HG02943 (cell line): Measurements from ENCODE around the gene COL27A1.
"Not testable (repeated sequence)": the region's sequence is repeated elsewhere in the genome, so short reads cannot be mapped to it uniquely, and the experiment has no call there.

ENCODE experiments used
- ATAC-seq: cut with Tn5 transposase; IDR thresholded peaks from one replicate; pipeline ENCODE4 v1.9.1; 2021; ENCODE audit warnings: mild to moderate bottlenecking, low read depth, moderate library complexity; ENCODE audit not compliant: unreplicated experiment

The COL27A1 gene

GRCh38 chr9:114122136-114123027 is 33.0 kb upstream of the COL27A1 start:
- no peak for ATAC-seq

- no peak for ATAC-seq
Observed at GRCh38 chr9:114123031-114123977, 32.0 kb upstream of the COL27A1 start.

GRCh38 chr9:114124138-114124537 is 31.2 kb upstream of the COL27A1 start:
- no peak for ATAC-seq

GRCh38 chr9:114124666-114125475 is 30.5 kb upstream of the COL27A1 start:
- no peak for ATAC-seq

- ATAC-seq: no peak
Observed at GRCh38 chr9:114125476-114126013, 29.8 kb upstream of the COL27A1 start.

GRCh38 chr9:114126247-114127060 is 28.9 kb upstream of the COL27A1 start:
- ATAC-seq: no peak

- not testable (repeated sequence) for ATAC-seq
Observed at GRCh38 chr9:114128759-114129158, 26.6 kb upstream of the COL27A1 start.

GRCh38 chr9:114130141-114130540 is 25.2 kb upstream of the COL27A1 start:
- no peak for ATAC-seq

GRCh38 chr9:114130624-114131277 is 24.6 kb upstream of the COL27A1 start:
- no peak for ATAC-seq

- no peak for ATAC-seq
Observed at GRCh38 chr9:114131808-114132549, 23.4 kb upstream of the COL27A1 start.

GRCh38 chr9:114132550-114132918 is 22.8 kb upstream of the COL27A1 start:
- ATAC-seq: no peak

- no peak for ATAC-seq
Observed at GRCh38 chr9:114134827-114135396, 20.4 kb upstream of the COL27A1 start.

GRCh38 chr9:114137831-114138230 is 17.5 kb upstream of the COL27A1 start:
- ATAC-seq: no peak

- ATAC-seq: no peak
Observed at GRCh38 chr9:114138552-114138971, 16.8 kb upstream of the COL27A1 start.

- no peak for ATAC-seq
Observed at GRCh38 chr9:114139071-114139470, 16.3 kb upstream of the COL27A1 start.

- ATAC-seq: no peak
Observed at GRCh38 chr9:114140401-114140800, 14.9 kb upstream of the COL27A1 start.

GRCh38 chr9:114140850-114141249 is 14.5 kb upstream of the COL27A1 start:
- no peak for ATAC-seq
